Measurements from ENCODE around the gene IMPA2. TPM values are rescaled to one million over a fixed set of nuclear protein-coding genes. Genes with fewer than 3 reads are reported as not detected.

The IMPA2 gene
- total and polyA plus RNA-seq, 4 donors, result 43.4 to 65.4 (median 61.5) TPM

DNA sequence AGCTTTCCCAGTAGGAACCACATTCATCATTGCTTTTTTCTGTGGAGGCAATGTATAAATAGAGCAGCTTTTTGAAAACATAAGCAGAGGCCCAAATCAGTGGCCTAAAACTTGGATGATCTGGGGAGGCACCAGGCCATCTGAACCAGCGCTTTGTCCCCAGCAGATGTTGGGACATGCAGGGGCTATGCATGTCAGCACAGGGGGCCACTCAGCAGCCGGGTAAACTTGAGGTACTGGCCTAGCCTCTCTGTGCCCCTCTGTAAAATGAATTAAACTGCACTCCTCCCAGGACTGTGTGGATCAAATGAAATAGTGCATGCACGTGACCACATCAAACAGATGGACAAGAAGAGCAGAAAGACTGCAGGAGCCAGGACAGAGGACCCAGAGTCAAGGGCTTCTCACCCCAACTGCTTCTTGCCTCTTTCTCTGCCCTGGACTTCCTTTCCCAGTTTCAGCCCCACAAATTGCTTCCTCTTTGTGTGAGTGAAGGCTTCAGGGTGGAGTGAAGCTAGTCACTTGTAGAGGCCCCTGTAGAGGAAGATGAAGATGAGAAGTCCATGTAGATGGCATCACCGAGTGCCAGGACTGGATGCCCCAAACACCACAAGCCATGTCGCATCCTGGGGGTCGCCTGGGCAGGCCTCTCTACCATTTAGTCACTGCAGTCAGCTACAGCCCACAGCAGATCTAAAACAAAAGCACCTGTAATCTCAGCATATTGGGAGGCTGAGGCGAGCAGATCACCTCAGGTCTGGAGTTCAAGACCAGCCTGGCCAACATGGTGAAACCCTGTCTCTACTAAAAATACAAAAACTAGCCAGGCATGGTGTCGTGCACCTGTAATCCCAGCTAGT lies 53.2 kb downstream of the IMPA2 start:
- H3K4me1 ChIP-seq (ENCODE audit: control insufficient read depth in 5 of 5, insufficient read depth in 5 of 5, low read length in 5 of 5), result peaks cover 0 to 32% (median 2%) of the 10 kb centered on the region in 5 donors
- ATAC-seq (ENCODE audit: insufficient read depth, low FRiP score) (no peak), DNase-seq (no peak)
- peaks cover 0 to 12% (median 6%) of the 10 kb centered on the region in 4 donors for H3K36me3 ChIP-seq (ENCODE audit: control insufficient read depth in 4 of 4, insufficient read depth in 4 of 4, low read length in 4 of 4)
- TF ChIP-seq, protein P1, sequence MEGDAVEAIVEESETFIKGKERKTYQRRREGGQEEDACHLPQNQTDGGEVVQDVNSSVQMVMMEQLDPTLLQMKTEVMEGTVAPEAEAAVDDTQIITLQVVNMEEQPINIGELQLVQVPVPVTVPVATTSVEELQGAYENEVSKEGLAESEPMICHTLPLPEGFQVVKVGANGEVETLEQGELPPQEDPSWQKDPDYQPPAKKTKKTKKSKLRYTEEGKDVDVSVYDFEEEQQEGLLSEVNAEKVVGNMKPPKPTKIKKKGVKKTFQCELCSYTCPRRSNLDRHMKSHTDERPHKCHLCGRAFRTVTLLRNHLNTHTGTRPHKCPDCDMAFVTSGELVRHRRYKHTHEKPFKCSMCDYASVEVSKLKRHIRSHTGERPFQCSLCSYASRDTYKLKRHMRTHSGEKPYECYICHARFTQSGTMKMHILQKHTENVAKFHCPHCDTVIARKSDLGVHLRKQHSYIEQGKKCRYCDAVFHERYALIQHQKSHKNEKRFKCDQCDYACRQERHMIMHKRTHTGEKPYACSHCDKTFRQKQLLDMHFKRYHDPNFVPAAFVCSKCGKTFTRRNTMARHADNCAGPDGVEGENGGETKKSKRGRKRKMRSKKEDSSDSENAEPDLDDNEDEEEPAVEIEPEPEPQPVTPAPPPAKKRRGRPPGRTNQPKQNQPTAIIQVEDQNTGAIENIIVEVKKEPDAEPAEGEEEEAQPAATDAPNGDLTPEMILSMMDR (IDR thresholded peaks at IDR 0.05; ENCODE audit: control extremely low read depth, extremely low read depth), result no peak
- 78 to 82% methylated on average over 8 of the region's 8 CpGs for WGBS, 2 donors
- no peak overlapping the region for H3K9ac ChIP-seq (ENCODE audit: insufficient read depth in 1 of 2, low read length in 2 of 2)
- H3K27me3 ChIP-seq (ENCODE audit: control insufficient read depth in 3 of 3, insufficient read depth in 3 of 3, low read length in 2 of 3), result no peaks in the 10 kb centered on the region
- H3K9me3 ChIP-seq (ENCODE audit: control insufficient read depth in 4 of 4, insufficient read depth in 3 of 4, low read length in 3 of 4), result no peaks in the 10 kb centered on the region
- no peak overlapping the region for H3K4me3 ChIP-seq
- no peak overlapping the region for H3K27ac ChIP-seq (ENCODE audit: low read depth in 1 of 2, low read length in 1 of 2)

DNA sequence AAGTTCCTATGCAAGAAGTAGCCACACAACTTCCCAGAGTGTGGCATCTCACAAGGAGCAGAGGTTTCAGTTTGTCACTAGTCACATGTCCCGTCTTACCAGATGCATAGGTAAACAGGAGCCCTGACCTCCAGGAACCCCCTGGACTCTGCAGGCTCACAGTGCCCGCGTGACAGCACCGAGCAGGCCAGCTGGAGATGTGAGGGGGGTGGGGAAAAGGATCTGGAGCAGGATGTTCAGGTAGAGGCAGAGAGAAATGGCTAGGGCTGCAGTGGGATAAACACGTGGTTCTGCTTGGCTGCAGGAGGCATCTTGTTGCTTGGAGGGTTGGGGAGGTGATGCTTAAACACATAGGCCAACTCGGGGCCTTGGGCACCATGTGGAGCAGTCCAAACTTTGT lies 54.2 kb downstream of the IMPA2 start:
- TF ChIP-seq, protein P1 (IDR thresholded peaks at IDR 0.05; ENCODE audit: control extremely low read depth, extremely low read depth), result no peak
- WGBS, 2 donors, result 83 to 87% methylated on average over 6 of the region's 6 CpGs
- Histone ChIP-seq H3K36me3 (ENCODE audit: control insufficient read depth in 4 of 4, insufficient read depth in 4 of 4, low read length in 4 of 4) (peaks cover 0 to 5% (median 3%) of the 10 kb centered on the region in 4 donors), H3K27me3 (ENCODE audit: control insufficient read depth in 3 of 3, insufficient read depth in 3 of 3, low read length in 2 of 3) (no peaks in the 10 kb centered on the region), H3K9ac (ENCODE audit: insufficient read depth in 1 of 2, low read length in 2 of 2) (no peak overlapping the region), H3K4me3 (no peak overlapping the region), H3K4me1 (ENCODE audit: control insufficient read depth in 5 of 5, insufficient read depth in 5 of 5, low read length in 5 of 5) (peaks cover 0 to 28% (median 2%) of the 10 kb centered on the region in 5 donors), H3K27ac (ENCODE audit: low read depth in 1 of 2, low read length in 1 of 2) (no peak overlapping the region), H3K9me3 (ENCODE audit: control insufficient read depth in 4 of 4, insufficient read depth in 3 of 4, low read length in 3 of 4) (no peaks in the 10 kb centered on the region)
- no peak for ATAC-seq (ENCODE audit: insufficient read depth, low FRiP score)
- no peak for DNase-seq

DNA sequence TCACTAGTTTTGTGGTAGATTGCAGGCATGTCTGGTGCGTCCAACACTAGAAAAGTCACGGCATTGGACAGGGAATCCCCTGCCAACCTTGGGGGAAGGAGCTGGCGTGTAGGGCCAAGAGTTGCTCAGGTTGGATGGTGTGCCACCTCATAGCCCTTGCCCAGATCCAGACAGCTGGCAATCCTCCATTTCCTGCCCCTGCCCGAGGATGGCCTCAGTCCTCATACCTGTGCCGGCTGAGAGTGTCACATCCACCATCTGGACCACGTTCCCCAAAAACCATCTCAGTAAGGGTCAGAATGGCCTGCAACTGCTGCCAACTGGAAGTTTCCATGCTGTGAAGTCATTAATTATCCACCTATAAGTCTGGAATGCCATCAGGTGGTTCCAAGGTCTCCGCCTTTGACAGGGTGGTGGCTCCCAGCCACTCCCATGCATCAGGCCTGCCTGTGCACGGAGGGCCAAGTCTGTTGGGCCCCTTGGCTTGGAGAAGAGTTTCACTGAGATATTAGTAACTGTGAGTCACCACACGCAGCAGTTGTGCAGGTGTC lies 55.0 kb downstream of the IMPA2 start:
- H3K9me3 ChIP-seq (ENCODE audit: control insufficient read depth in 4 of 4, insufficient read depth in 3 of 4, low read length in 3 of 4), result no peaks in the 10 kb centered on the region
- no peak for ATAC-seq (ENCODE audit: insufficient read depth, low FRiP score)
- H3K27ac ChIP-seq (ENCODE audit: low read depth in 1 of 2, low read length in 1 of 2), result no peak overlapping the region
- H3K36me3 ChIP-seq (ENCODE audit: control insufficient read depth in 4 of 4, insufficient read depth in 4 of 4, low read length in 4 of 4), result peaks cover 0 to 3% (median 0%) of the 10 kb centered on the region in 4 donors
- no peak overlapping the region for H3K4me3 ChIP-seq
- TF ChIP-seq, protein P1 (IDR thresholded peaks at IDR 0.05; ENCODE audit: control extremely low read depth, extremely low read depth), result no peak
- H3K9ac ChIP-seq (ENCODE audit: insufficient read depth in 1 of 2, low read length in 2 of 2), result no peak overlapping the region
- 75 to 91% methylated on average over 9 of the region's 9 CpGs for WGBS, 2 donors
- peaks cover 0 to 20% (median 0%) of the 10 kb centered on the region in 5 donors for H3K4me1 ChIP-seq (ENCODE audit: control insufficient read depth in 5 of 5, insufficient read depth in 5 of 5, low read length in 5 of 5)
- no peak for DNase-seq
- no peaks in the 10 kb centered on the region for H3K27me3 ChIP-seq (ENCODE audit: control insufficient read depth in 3 of 3, insufficient read depth in 3 of 3, low read length in 2 of 3)
